H4 (cell line): ENCODE measurements around the gene PARPBP. TPM values are rescaled to one million over a fixed set of nuclear protein-coding genes. Genes with fewer than 3 reads are reported as not detected.
A peak's percentile ranks its signal among the peaks of the same experiment; 100 is the strongest.
"Not testable (repeated sequence)": the region's sequence is repeated elsewhere in the genome, so short reads cannot be mapped to it uniquely, and the experiment has no call there.

Source experiments
- DNase-seq: peaks from one replicate; pipeline ENCODE4 v3.0.0-alpha.2; 2015; ENCODE audit warnings: low spot score
- total RNA-seq: library from RNA; depleted of rRNA; stranded (reverse); fragments of >200 nt; shearing (Covaris generic); gene quantifications from 2 replicates; pipeline ENCODE4 v1.2.3, GENCODE V29; 2014; rRNA removed

PARPBP gene
- total RNA-seq, result 29.8 and 30.0 TPM in 2 replicates

- DNase-seq, result peak; percentile 84
These were observed at the start of gene PARPBP, which contains the start of gene NUP37 for GRCh38 chr12:102119674-102120563. Gene PARPBP, plus strand, starts transcription at chr12:102120183. Its CDS starts 3,706 bp downstream, at chr12:102123889. Gene NUP37, minus strand, starts transcription at chr12:102120114. Its CDS starts 1,596 bp downstream, at chr12:102118518.

GRCh38 chr12:102072092-102072491, 47.9 kb upstream of the PARPBP start:
- DNase-seq, result not testable (repeated sequence)

DNA sequence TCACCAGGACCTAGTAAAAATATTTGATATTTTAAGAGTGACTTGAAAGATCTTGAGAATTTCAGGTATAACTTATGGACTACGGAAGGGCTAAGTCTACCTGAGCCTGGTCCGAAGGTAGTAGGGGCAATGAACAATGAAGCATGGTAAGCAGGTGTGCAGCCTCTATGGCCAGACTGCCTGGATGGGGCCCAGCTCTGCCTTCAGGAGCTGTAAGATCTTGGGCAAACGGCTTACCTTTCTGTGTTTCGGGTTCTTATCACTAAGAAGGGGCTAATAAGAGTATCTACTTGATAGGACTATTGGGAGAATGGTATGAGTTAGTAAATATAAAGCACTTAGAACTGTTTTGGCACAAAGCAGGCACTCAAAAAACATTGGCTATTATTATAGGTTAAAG, 39.1 kb upstream of the PARPBP start:
- no peak for DNase-seq

DNA sequence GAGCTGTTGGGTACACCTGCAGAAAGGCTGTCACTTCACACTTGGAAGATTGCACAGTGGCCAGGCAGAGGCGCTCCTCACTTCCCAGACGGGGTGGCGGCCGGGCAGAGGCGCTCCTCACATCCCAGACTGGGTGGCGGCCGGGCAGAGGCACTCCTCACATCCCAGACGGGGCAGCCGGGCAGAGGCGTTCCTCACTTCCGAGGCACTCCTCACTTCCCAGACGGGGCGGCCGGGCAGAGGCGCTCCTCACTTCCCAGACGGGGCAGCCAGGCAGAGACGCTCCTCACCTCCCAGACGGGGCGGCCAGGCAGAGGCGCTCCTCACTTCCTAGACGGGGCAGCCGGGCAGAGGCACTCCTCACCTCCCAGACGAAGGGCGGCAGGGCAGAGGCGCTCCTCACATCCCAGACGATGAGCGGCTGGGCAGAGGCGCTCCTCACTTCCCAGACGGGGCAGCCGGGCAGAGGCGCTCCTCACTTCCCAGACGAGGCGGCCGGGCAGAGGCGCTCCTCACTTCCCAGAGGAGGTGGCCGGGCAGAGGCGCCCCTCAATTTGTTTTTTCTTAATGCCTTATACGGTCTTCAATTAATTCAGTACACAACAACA, 30.7 kb upstream of the PARPBP start:
- not testable (repeated sequence) for DNase-seq

- no peak for DNase-seq
These were observed 26.7 kb upstream of the PARPBP start for GRCh38 chr12:102093319-102093718.

DNA sequence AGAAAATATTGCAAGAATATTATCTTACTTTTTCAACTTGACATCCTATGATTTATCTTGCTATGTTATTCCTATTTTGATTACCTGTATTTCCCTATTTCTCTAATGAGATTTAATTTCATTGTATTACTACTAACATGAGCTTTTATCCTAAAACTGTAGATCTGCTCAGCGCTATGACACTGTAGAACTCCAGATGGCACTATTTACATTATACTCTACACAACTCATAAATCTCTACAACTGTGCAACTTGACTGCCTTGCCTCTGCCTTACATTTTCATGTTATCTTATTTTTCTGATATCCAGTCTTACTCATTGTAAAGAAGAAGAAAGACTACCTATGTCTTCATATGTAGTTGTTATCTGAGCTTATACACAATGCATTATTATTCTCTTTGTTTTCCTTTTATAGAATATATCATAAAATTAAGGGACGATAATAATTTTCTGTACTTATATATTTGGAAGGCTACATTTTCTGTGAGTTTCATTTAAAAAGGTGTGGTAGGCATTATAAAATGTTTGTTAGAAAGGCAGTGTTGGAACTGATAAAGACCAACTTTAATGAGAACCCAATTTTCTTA, 24.2 kb upstream of the PARPBP start:
- peak; percentile 19 for DNase-seq

DNA sequence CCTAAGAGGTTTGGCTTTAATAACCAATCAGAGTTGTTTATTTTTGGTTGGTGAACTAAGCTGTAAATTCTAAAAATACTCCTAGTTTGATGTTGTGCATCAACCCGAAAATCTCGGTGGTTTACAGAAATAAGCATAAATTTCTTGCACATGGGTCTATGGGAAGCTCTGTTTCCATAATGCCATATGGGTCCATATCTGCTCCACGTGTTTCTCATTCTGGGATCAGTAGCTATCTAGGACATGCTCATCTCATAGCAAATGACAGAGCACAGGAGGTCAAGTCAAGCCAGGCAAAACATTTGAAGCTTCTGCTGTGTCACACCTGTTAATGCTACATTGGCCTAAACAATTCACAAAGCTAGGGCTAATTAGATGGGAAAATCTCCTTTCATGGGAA, 23.1 kb upstream of the PARPBP start:
- DNase-seq, result no peak

- no peak for DNase-seq
These were observed 13.1 kb upstream of the PARPBP start for GRCh38 chr12:102106905-102107304.

DNA sequence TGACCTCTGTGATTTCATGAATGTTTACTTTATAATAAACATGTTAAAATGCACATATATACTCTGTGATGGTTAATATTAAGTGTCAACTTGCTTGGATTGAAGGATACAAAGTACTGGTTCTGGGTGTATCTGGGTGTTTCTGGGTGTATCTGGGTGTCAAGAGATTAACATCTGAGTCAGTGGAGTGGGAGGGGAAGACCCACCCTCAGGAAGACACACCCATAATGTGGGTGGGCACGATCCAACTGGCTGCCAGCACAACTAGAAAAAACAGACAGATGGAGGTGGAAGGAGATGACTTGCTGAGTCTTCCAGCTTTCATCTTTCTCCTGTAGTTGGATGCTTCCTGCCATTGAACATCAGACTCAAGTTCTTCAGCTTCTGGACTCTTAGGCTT, 12.0 kb upstream of the PARPBP start:
- no peak for DNase-seq

DNA sequence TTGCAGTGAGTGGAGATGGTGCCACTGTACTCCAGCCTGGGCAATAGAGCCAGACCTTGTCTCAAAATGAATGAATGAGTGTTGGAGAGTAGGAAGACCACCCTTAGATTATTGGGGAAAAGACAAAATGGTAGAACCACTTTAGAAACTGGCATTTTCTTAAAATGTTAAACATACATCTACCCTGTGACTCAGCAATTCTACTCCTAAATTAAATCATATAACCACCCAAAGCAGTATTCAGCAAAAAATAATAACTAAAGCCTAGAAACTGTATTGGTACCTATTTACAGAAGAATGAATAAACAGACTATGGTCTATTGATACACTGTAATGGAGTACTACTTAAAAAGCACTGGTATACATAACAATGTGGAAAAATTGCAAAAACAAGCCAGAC, 9.2 kb upstream of the PARPBP start:
- no peak for DNase-seq

DNA sequence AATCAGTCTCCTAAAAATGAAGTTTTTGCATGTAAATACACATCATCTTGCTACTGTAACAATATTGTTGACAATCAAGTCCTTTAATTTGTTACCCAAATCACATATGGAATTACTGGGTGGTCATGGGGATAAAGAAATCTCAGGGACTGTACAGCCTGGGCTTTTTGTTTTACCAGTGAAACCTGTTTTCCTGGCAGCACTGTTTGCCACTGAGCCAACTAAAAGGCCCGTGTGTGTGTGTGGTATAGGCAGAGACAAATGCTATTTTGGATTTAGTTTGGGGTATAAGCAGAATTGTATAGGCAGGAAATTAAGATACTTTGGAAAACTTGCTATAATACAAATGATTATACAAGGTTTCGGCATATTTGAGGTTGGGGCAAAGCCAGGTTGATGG, 5.8 kb upstream of the PARPBP start:
- no peak for DNase-seq

DNA sequence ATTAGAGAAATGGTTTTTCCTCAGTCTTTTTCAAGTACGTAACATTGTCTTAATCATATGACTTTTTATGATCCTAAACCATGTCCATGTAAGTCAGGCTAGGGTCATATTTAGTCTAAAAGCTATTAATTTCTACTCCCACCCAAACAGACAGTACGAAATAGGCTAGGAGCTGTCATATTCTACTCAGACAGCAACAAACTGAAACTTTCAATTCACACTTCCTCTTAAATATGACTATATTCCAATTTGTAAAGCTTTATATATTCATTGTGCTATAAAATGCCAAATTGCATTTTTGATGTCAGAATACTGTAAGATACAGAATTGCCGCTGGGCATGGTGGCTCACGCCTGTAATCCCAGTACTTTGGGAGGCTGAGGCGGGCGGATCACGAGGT, 3.6 kb upstream of the PARPBP start:
- no peak for DNase-seq

- DNase-seq, result no peak
These were observed 1.1 kb upstream of the PARPBP start for GRCh38 chr12:102118874-102119273.

DNA sequence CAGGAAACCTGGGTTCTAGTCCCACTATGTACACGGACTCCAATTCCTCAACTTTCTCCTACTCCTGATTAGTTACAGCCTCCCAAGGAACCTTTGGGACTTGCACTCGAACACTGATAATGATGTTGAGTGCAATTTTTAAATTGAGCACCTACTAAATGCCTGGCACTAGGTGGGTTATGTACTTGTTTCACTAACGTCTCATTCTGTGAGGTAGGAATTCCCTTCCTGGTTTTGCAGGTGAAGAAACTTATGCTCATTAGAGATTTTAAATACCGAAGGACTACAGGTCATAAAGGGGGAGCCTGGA, 536 bp downstream of the PARPBP start:
- DNase-seq, result no peak

DNA sequence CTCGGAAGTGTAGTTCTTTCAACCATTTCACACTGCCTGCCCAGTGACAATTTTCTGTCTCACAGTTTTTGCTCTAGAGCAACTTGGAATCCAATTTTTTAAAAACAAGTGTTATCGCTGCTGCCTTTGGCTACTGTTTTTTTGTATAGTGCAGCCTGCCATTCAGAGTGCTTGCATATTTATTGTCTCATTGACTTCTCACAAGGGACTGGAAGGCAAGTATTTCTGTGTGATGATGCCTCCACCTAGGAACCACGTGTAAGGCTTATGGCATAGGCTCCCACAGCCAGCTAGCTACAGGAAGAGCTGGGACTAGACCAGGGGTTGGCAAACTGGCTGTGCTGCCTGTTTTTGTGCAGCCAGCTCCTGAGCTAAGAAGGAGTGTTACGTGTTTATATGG, 903 bp downstream of the PARPBP start:
- peak; percentile 10 for DNase-seq

DNA sequence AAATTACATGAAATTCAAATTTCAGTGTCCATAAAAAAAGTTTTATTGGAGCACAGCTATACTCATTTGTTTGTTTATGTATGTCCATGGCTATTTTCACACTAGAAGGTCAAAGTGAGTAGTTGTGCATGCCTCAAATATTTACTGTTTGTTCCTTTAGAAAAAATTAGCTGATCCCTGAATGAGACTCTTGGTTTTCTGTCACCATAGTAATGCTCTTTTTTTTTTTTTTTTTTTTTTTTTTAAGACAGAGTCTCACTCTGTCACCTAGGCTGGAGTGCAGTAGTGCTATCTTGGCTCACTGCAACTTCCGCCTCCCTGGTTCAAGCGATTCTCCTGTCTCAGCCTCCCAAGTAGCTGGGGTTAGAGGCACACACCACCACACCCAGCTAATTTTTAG, 1.3 kb downstream of the PARPBP start:
- not testable (repeated sequence) for DNase-seq

- DNase-seq, result not testable (repeated sequence)
These were observed 10.7 kb downstream of the PARPBP start for GRCh38 chr12:102130720-102131119.

GRCh38 chr12:102131442-102131841, 11.5 kb downstream of the PARPBP start:
- not testable (repeated sequence) for DNase-seq

DNA sequence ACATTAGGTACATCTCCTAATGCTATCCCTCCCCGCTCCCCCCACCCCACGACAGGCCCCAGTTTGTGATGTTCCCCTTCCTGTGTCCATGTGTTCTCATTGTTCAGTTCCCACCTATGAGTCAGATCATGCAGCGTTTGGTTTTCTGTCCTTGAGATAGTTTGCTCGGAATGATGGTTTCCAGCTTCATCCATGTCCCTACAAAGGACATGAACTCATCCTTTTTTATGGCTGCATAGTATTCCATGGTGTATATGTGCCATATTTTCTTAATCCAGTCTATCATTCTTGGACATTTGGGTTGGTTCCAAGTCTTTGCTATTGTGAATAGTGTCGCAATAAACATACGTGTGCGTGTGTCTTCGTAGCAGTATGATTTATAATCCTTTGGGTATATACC, 17.6 kb downstream of the PARPBP start:
- DNase-seq, result not testable (repeated sequence)

GRCh38 chr12:102142866-102143373, 22.9 kb downstream of the PARPBP start:
- not testable (repeated sequence) for DNase-seq

- no peak for DNase-seq
These were observed 24.2 kb downstream of the PARPBP start for GRCh38 chr12:102144221-102144620.

DNA sequence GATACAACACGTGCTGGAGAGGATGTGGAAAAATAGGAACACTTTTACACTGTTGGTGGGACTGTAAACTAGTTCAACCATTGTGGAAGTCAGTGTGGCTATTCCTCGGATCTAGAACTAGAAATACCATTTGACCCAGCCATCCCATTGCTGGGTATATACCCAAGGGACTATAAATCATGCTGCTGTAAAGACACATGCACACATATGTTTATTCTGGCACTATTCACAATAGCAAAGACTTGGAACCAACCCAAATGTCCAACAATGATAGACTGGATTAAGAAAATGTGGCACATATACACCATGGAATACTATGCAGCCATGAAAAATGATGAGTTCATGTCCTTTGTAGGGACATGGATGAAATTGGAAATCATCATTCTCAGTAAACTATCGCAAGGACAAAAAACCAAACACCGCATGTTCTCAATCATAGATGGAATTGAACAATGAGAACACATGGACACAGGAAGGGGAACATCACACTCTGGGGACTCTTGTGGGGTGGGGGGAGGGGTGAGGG, 27.1 kb downstream of the PARPBP start:
- DNase-seq, result not testable (repeated sequence)
